Astrocyte (in vitro differentiated cells and primary cell): ENCODE results near the gene DNAJC4. TPM values are rescaled to one million over a fixed set of nuclear protein-coding genes. Genes with fewer than 3 reads are reported as not detected.

Experiments used
- DNase-seq: peaks from one replicate; pipeline ENCODE4 v3.0.0-alpha.2; 2010; ENCODE audit warnings: low read depth
- FAIRE-seq: peaks from 2 replicates; lab custom pipeline; 2011; peaks lifted over from hg19 to GRCh38; lab: Jason Lieb, UNC
- H2AFZ ChIP-seq: 2 replicates; pipeline ENCODE4 v1.6.0; 2012; ENCODE audit warnings: low read depth, low read length, inconsistent platforms
- H3K27ac ChIP-seq: 2 replicates; pipeline ENCODE4 v1.5.1; 2011; ENCODE audit warnings: low read depth, low read length, inconsistent platforms
- H3K27me3 ChIP-seq: 2 replicates; pipeline ENCODE4 v1.6.0; 2011; ENCODE audit warnings: low read length, inconsistent platforms; ENCODE audit not compliant: insufficient read depth
- H3K36me3 ChIP-seq: 2 replicates; pipeline ENCODE4 v1.5.1; 2011; ENCODE audit warnings: low read length, inconsistent platforms; ENCODE audit not compliant: insufficient read depth
- H3K4me1 ChIP-seq: 2 replicates; pipeline ENCODE4 v1.5.1; 2011; ENCODE audit warnings: low read length, inconsistent platforms; ENCODE audit not compliant: insufficient read depth
- H3K4me2 ChIP-seq: 2 replicates; pipeline ENCODE4 v1.6.0; 2012; ENCODE audit warnings: low read length, inconsistent platforms
- H3K4me3 ChIP-seq: 2 replicates; pipeline ENCODE4 v1.5.1; 2011; ENCODE audit warnings: low read depth, mild to moderate bottlenecking, low read length, inconsistent platforms; ENCODE audit not compliant: insufficient read depth
- H3K79me2 ChIP-seq: 2 replicates; pipeline ENCODE4 v1.6.0; 2012; ENCODE audit warnings: mild to moderate bottlenecking, low read length, inconsistent platforms; ENCODE audit not compliant: insufficient read depth
- H3K9ac ChIP-seq: 2 replicates; pipeline ENCODE4 v1.6.0; 2012; ENCODE audit warnings: mild to moderate bottlenecking, low read length, inconsistent platforms
- H3K9me3 ChIP-seq: 2 replicates; pipeline ENCODE4 v1.5.1; 2012; ENCODE audit warnings: low read depth, mild to moderate bottlenecking, low read length, inconsistent platforms; ENCODE audit not compliant: insufficient read depth
- H4K20me1 ChIP-seq: 2 replicates; pipeline ENCODE4 v1.6.0; 2012; ENCODE audit warnings: low read length, inconsistent platforms; ENCODE audit not compliant: insufficient read depth
- H3K27ac Mint-ChIP-seq: one replicate; pipeline ENCODE4 v1.8.0; 2021; ENCODE audit warnings: mild to moderate bottlenecking, mixed read lengths; ENCODE audit not compliant: unreplicated experiment
- H3K27me3 Mint-ChIP-seq: one replicate; pipeline ENCODE4 v1.8.0; 2021; ENCODE audit warnings: low read depth, mixed read lengths; ENCODE audit not compliant: unreplicated experiment
- H3K36me3 Mint-ChIP-seq: one replicate; pipeline ENCODE4 v1.8.0; 2021; ENCODE audit warnings: low read depth, mixed read lengths; ENCODE audit not compliant: unreplicated experiment
- H3K4me1 Mint-ChIP-seq: one replicate; pipeline ENCODE4 v1.8.0; 2021; ENCODE audit warnings: low read depth, mixed read lengths; ENCODE audit not compliant: unreplicated experiment
- H3K4me3 Mint-ChIP-seq: one replicate; pipeline ENCODE4 v1.8.0; 2021; ENCODE audit warnings: mild to moderate bottlenecking, moderate library complexity, mixed read lengths; ENCODE audit not compliant: unreplicated experiment
- H3K9me3 Mint-ChIP-seq: one replicate; pipeline ENCODE4 v1.8.0; 2021; ENCODE audit warnings: mild to moderate bottlenecking, mixed read lengths; ENCODE audit not compliant: unreplicated experiment
- EZH2 ChIP-seq: IDR thresholded peaks from 2 replicates; pipeline ENCODE4 v1.6.1; 2012; ENCODE audit warnings: mild to moderate bottlenecking, low read length, inconsistent platforms; ENCODE audit not compliant: insufficient read depth
- total RNA-seq: library from RNA; stranded (reverse); gene quantifications from 2 replicates; pipeline ENCODE4 v1.2.1, GENCODE V29; 2021
- TF ChIP-seq, protein P1 (sequence below): IDR thresholded peaks from 2 replicates; pipeline ENCODE4 v1.5.1; 2011; ENCODE audit warnings: low read depth, mild to moderate bottlenecking, inconsistent platforms, low read length, moderate library complexity; ENCODE audit not compliant: insufficient read depth

DNAJC4 gene
- total RNA-seq, 1 donor from 2014 or later = 23.8 TPM

DNA sequence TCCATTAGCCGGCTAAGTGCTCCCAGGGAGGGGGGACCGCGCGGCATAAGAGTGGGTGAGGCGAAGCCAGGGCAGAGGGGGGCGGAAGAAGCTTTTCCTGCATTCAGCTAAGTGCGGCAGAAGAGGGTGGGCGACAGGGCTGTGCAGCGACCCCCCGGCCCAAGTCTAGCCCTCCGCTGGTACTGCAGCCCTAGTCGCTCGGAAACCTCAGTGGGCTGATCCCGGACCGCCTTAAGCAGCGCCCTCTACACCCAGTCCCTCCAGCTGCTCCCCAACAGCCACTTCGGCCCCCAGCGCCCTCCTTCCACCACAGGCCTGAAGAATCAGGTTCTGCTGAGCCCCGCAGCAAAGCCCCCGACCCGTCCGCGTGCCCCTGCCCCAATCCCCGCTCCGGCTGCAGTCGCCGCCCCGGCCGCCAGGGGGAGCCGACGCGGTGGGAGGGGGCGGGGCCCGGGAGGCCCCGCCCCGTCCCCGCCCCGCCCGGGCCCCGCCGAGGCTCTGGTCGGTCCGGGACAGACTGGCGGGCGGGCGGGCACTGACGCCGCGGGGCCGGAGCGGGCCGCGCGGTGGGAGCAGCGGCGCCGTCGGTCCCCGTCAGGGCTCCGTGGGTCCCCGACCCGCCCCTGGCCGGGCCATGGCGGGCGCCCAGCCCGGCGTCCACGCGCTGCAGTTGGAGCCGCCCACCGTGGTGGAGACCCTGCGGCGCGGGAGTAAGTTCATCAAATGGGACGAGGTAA, 20.8 kb downstream of the DNAJC4 start, which contains the start of gene PLCB3:
Gene PLCB3, plus strand, starts transcription at position 515 of the 737 bp plus-strand sequence. Its CDS starts 120 bp downstream, at position 635.
- H3K27ac Mint-ChIP-seq = peak within 1 kb of the TSS; percentile 87

DNA sequence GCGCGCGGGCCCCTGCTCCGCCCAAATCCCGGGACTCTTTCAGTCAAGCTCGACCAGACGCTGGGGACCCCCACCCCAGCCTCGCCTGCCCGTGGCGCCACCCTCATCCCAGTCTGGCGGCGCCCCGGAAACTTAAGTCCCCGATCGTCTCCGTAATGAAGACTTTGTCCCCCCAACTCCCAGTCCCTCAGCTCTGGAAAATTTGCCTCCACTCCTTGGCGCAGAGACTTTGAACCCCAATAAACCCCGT, 21.3 kb downstream of the DNAJC4 start:
- peaks cover 22% of the 10 kb centered on the region for H3K4me1 ChIP-seq
- H3K36me3 Mint-ChIP-seq = peaks cover 7% of the 10 kb centered on the region
- H3K9me3 Mint-ChIP-seq = no peaks in the 10 kb centered on the region
- peak overlapping the region; percentile 99 for H3K4me2 ChIP-seq
- peak overlapping the region; percentile 88 for H3K9ac ChIP-seq
- peaks cover 9% of the 10 kb centered on the region for H3K4me1 Mint-ChIP-seq
- H3K36me3 ChIP-seq = peaks cover 5% of the 10 kb centered on the region
- H3K27me3 ChIP-seq = no peaks in the 10 kb centered on the region
- no peak for FAIRE-seq
- no peaks in the 10 kb centered on the region for H3K27me3 Mint-ChIP-seq
- H2AFZ ChIP-seq = peak overlapping the region; percentile 55
- H3K4me3 ChIP-seq = peak overlapping the region; percentile 80
- DNase-seq = no peak
- peak overlapping the region; percentile 33 for H3K27ac ChIP-seq
- peaks cover 29% of the 10 kb centered on the region for H4K20me1 ChIP-seq
- peaks cover 29% of the 10 kb centered on the region for H3K79me2 ChIP-seq
- TF ChIP-seq, protein P1, sequence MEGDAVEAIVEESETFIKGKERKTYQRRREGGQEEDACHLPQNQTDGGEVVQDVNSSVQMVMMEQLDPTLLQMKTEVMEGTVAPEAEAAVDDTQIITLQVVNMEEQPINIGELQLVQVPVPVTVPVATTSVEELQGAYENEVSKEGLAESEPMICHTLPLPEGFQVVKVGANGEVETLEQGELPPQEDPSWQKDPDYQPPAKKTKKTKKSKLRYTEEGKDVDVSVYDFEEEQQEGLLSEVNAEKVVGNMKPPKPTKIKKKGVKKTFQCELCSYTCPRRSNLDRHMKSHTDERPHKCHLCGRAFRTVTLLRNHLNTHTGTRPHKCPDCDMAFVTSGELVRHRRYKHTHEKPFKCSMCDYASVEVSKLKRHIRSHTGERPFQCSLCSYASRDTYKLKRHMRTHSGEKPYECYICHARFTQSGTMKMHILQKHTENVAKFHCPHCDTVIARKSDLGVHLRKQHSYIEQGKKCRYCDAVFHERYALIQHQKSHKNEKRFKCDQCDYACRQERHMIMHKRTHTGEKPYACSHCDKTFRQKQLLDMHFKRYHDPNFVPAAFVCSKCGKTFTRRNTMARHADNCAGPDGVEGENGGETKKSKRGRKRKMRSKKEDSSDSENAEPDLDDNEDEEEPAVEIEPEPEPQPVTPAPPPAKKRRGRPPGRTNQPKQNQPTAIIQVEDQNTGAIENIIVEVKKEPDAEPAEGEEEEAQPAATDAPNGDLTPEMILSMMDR = no peak
- no peak for TF ChIP-seq EZH2
- peak overlapping the region; percentile 91 for H3K4me3 Mint-ChIP-seq
- peak overlapping the region; percentile 87 for H3K27ac Mint-ChIP-seq
- H3K9me3 ChIP-seq = no peaks in the 10 kb centered on the region

More for the DNA sequence above, 20.8 kb downstream of the DNAJC4 start, which contains the start of gene PLCB3:
- H3K36me3 Mint-ChIP-seq = peaks cover 7% of the 10 kb centered on the region
- peak within 1 kb of the TSS; percentile 99 for H3K4me2 ChIP-seq
- H3K79me2 ChIP-seq = peaks cover 31% of the 10 kb centered on the region
- H3K36me3 ChIP-seq = peaks cover 3% of the 10 kb centered on the region
- peak within 1 kb of the TSS; percentile 91 for H3K4me3 Mint-ChIP-seq
- TF ChIP-seq EZH2 = no peak
- TF ChIP-seq, protein P1 = peak; percentile 27
- H3K27me3 ChIP-seq = no peaks in the 10 kb centered on the region
- peak within 1 kb of the TSS; percentile 80 for H3K4me3 ChIP-seq
- FAIRE-seq (no peak), DNase-seq (no peak)
- no peaks in the 10 kb centered on the region for H3K9me3 Mint-ChIP-seq
- H3K4me1 Mint-ChIP-seq = peaks cover 9% of the 10 kb centered on the region
- H3K4me1 ChIP-seq = peaks cover 22% of the 10 kb centered on the region
- peak within 1 kb of the TSS; percentile 33 for H3K27ac ChIP-seq
- H3K9me3 ChIP-seq = no peaks in the 10 kb centered on the region
- H3K27me3 Mint-ChIP-seq = no peaks in the 10 kb centered on the region
- H2AFZ ChIP-seq = peak within 1 kb of the TSS; percentile 78
- H3K9ac ChIP-seq = peak within 1 kb of the TSS; percentile 88
- H4K20me1 ChIP-seq = peaks cover 29% of the 10 kb centered on the region
